NCI-H1436 (cell line): ENCODE data around the gene ETF1.

Experiments used
- DNase-seq: peaks from one replicate; lab custom pipeline; 2025; lab: John Stamatoyannopoulos, UW

Gene ETF1

DNA sequence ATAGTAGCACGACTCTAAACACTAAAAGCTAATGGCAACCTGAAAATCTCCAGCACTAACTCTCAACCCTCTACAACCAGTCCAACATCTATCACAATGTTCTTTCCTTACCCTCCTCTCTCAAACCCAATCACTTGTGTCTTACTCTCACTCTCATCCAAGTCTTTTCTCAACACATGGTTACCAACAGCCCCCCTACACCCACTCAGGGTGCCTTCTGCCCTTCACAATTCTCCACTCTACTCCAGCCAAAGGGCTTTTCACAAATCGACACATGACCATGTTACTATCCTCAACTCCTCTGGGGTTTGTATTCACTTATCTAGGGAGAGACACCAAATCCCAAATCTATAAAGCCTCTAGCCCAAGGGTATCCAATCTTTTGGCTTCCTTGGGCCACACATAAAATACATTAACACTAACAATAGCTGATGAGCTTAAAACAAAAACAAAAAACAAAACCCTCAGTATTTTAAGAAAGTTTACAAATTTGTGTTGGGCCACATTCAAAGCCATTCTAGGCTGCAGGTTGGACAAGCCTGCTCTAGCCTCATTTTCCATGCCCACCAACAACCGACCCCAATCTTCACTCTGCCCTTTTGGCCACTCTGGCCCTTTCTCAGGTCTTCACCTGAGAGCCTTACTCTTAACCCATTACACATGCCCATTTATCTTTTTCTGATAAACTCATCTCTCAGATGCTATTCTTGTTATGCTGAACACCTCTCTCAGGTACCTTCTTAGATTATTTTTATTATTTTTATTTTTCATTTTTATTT lies 20.5 kb upstream of the ETF1 start:
- DNase-seq, result no peak

GRCh38 chr5:138560971-138561370 lies 17.9 kb upstream of the ETF1 start:
- DNase-seq, result no peak

GRCh38 chr5:138559937-138560336 lies 16.9 kb upstream of the ETF1 start:
- DNase-seq, result no peak

DNA sequence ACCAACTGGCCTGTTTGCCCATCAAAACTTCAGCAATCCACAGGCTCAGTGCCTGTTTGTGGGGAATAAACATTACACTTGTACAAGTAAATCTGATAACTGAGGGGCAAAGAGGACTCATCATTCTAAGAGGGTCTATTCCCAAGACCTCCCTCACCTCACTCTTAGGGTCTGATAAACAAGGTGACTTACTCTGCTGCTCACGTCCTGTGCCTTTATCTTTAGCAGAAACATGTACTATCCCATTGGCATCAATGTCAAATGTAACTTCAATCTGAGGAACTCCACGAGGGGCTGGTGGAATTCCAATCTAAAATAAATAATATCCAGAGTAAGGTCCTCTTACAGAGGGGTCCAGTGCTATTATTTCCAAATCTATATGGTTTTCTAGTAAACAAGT lies 14.6 kb upstream of the ETF1 start:
- no peak for DNase-seq

GRCh38 chr5:138554143-138554542 lies 11.1 kb upstream of the ETF1 start:
- no peak for DNase-seq

DNA sequence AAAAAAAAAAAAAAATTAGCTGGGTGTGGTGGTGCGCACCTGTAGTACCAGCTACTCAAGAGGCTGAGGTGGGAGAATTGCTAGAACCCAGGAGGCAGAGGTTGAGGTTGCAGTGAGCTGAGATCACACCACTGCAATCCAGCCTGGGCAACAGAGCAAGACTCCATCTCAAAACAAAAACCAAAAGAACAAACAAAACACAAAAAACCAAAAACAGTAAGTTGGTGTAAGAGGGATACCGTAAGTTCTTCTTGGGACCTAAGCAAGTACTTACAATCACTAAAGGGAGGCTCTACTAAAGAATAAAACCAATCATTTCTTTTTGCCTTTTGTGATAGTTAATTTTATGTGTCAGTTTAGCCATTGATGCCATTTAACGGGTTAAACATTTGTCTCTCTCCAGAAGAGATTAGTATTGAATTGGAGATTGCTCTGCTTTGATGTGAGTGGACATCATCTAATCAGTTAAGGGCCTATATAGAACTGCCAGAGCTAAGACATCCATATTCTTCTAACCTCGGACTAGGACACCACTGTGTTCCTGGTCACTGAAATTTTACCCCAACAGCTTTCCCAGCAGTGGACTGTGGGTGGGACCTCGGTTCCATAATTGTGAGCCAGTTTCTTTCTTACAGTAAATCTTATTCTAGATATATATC lies 10.5 kb upstream of the ETF1 start:
- DNase-seq, result no peak

GRCh38 chr5:138552657-138553056 lies 9.6 kb upstream of the ETF1 start:
- no peak for DNase-seq

GRCh38 chr5:138549414-138549813 lies 6.4 kb upstream of the ETF1 start:
- no peak for DNase-seq

DNA sequence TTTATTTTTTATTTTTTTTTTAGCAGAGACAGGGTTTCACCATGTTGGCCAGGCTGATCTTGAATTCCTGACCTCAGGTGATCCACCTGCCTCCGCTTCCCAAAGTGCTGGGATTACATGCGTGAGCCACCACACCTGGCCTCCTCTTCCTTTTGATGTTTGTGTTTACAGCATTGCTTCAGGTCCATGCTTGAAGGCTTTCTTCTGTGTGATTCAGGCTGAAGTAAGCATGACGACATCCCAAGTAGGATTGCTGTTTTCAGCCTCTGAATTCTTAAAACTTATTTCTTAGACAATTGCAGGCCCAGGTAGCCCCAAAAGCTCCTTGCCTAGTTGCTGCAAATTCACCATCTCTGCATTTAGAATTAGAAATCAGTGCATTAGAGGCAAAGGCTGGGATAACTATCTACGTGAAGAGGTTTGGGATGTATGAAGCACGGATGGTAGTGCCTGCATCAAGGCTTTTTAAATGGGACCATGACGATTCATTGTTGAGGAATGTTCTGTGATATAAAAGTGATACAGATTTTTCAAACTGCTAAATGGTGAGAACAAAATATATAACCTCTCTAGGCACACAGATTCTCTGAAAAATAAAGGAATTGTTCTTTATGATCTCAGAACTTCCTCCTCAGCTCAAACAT lies 3.0 kb upstream of the ETF1 start:
- no peak for DNase-seq

DNA sequence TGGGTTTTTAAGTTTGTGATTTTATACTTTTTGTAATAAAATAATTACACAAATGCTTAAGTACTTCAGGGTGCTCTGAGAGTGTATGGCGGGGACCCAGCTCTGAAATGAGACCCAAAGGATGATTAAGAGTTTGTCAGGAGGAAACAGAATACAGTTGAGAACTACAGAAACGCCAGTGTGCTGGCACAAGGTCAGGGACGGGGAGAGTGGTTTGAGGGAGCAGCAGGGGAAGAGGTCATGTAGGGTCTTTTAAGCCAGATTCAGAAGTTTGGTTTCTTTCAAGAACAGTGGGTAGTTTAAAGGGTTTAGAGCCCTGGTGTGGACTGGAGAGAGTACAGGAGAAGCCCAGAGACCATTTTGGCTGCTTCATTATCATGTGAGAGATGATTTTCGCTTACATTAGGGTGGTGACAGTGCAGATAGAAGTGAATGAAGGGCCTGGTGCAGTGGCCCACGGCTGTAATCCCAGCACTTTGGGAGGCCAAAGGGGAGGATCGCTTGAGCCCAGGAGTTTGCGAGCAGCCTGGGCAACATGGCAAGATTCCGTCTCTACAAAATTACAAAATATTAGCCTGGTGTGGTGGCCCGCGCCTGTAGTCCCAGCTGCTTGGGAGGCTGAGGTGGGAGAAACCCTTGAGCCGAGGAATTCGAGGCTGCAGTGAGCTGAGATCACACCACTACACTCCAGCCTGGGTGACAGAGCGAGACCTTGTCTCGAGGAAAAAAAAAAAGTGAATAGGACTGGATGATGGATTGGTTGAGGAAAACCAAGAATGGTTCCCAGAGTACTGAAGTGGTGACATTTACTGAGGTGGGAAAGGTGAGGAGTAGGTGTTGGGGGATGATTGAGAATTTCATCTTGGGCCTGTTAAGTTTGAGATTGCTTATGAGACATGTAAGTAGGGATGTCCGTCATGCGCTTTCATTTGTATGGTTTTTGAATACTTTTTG lies 1.4 kb upstream of the ETF1 start:
- DNase-seq, result no peak

- no peak for DNase-seq
Measured at GRCh38 chr5:138543730-138544104, 681 bp upstream of the ETF1 start.

GRCh38 chr5:138542180-138542955 lies 668 bp downstream of the ETF1 start:
- no peak for DNase-seq

- DNase-seq, result no peak
Measured at GRCh38 chr5:138541511-138542179, 1.4 kb downstream of the ETF1 start.

DNA sequence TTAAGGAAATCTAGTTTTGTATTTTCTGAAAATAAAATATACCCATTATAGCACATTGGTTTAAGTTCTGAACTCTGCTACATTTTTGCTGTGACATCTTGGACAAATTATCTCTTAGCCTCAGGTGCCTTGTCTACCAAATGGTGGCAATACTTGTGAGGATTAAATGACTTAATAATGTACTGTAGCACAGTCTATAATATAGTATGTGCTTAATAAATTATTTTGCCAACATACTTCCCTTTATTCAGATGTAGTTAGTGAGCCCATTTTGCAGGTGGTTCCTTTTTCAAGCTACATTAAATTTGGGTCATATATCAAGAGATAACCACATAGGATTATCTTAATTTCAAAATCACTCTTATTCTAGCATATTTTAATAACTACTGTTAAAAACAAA lies 3.2 kb downstream of the ETF1 start:
- DNase-seq, result no peak

- no peak for DNase-seq
Measured at GRCh38 chr5:138538943-138539627, 4.0 kb downstream of the ETF1 start.

- no peak for DNase-seq
Measured at GRCh38 chr5:138536665-138537315, 6.2 kb downstream of the ETF1 start.

DNA sequence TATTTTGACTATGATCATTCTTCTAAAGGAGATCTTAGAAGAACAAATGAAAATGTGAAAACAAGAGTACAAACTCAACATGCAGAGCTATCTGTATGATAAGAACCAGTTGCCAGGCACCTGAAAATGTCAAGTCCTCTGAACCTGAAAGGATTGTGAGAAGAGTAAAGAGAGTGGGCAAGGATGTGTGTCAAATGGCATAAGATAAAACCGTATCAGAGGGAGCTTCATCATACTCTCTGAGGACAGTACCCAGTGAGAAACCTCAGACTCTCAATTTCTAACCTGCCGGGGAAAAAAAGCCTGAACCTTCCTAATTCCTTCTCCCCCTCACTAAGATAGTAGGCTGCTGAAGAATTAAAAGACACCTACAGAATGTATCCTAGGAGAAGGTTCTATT lies 6.8 kb downstream of the ETF1 start:
- DNase-seq, result no peak

DNA sequence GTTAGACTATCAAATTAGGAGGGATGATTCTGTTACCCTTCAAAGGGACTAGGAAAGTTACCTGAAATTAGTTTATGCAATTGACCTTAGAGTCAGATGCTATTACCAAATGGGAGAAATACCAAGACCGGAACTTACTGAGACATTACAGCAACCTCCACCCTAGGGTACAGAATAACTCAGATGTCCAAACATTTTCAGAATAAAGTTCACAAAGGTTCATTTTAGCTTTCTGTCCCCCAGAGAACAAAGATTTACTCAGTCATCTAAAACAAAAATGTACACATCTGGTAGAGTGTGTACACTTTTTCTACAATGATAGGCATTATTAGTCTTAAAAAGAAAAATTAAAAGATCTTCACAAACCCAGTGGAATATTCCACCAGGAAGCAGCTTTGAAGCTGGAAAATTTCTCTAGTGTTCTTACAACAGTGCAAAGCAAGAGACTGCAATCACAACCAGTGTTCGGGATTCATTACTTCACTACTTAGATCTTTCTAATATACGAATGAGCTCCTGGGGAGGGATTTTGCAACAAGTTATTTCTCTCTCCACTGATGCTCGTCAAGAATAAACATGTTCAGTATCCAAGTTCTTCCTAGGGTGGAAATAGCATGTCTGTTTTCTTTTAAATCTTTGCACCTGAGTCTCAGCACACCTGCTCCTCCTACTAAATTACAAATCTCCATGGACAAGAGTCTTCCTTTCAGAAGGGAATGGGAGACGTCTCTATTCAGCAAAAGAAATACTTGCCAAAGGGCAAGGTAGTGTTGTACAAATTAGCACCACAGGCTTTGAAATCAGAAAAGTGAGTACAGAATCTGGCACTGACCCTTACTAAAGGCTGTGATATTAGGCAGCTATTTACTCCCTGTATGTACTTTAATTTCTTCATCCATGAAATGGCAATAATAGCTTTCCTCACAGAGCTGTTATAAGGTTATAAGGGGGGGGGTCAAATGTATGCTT lies 8.8 kb downstream of the ETF1 start:
- DNase-seq, result no peak

GRCh38 chr5:138529812-138530211 lies 13.2 kb downstream of the ETF1 start:
- no peak for DNase-seq
